OCI-LY7 (cell line): Measurements from ENCODE around the gene DPH1. TPM values are rescaled to one million over a fixed set of nuclear protein-coding genes. Genes with fewer than 3 reads are reported as not detected.

Experiments used
- BruUV-seq: library from RNA; stranded (reverse); fragments of 400-500 nt; replicated peaks from 2 replicates; lab custom pipeline; 2021; lab: Mats Ljungman, UMichigan
- CTCF ChIA-PET: fragments of 300-600 bp; sonication (Branson Sonifier 250); formaldehyde crosslinking; loops from one replicate; lab custom pipeline; 2022; ENCODE audit warnings: antibody characterized with exemption; ENCODE audit not compliant: unreplicated experiment; lab: Charles Lee
- POLR2A ChIA-PET: fragments of 300-600 bp; sonication (Branson Sonifier 250); formaldehyde crosslinking; loops from one replicate; lab custom pipeline; 2022; ENCODE audit warnings: antibody characterized with exemption; lab: Charles Lee
- DNase-seq: peaks from one replicate; pipeline ENCODE4 v3.0.0-alpha.2; 2015; ENCODE audit warnings: low spot score
- H2AFZ ChIP-seq: fragments of 200-600 bp; sonication (generic), shearing (Covaris generic); 2 replicates; pipeline ENCODE4 v1.6.1; 2014; ENCODE audit warnings: mild to moderate bottlenecking, antibody characterized with exemption, low read length, moderate library complexity
- H3K27ac ChIP-seq: fragments of 200-600 bp; sonication (generic); 2 replicates; pipeline ENCODE4 v1.5.1; 2014; ENCODE audit warnings: mixed run types, low read depth, mild to moderate bottlenecking, moderate library complexity, low read length, inconsistent platforms; ENCODE audit not compliant: poor library complexity, severe bottlenecking
- H3K36me3 ChIP-seq: fragments of 200-600 bp; sonication (generic); 2 replicates; pipeline ENCODE4 v1.6.1; 2014; ENCODE audit warnings: mild to moderate bottlenecking, antibody characterized with exemption, low read length, moderate library complexity, mixed read lengths; ENCODE audit not compliant: insufficient read depth
- H3K4me1 ChIP-seq: fragments of 200-600 bp; sonication (generic); 2 replicates; pipeline ENCODE4 v1.5.1; 2014; ENCODE audit warnings: mild to moderate bottlenecking, low read length; ENCODE audit not compliant: insufficient read depth, poor library complexity, severe bottlenecking
- H3K4me2 ChIP-seq: fragments of 200-600 bp; sonication (generic); 2 replicates; pipeline ENCODE4 v1.6.1; 2014; ENCODE audit warnings: mild to moderate bottlenecking, low read length
- H3K4me3 ChIP-seq: fragments of 200-600 bp; sonication (generic); 2 replicates; pipeline ENCODE4 v1.5.1; 2014; ENCODE audit warnings: mild to moderate bottlenecking, low read depth, low read length; ENCODE audit not compliant: poor library complexity, severe bottlenecking
- H3K79me2 ChIP-seq: fragments of 200-600 bp; sonication (generic); 2 replicates; pipeline ENCODE4 v1.6.1; 2016; ENCODE audit warnings: low read depth, mild to moderate bottlenecking, low read length, moderate library complexity, mixed read lengths; ENCODE audit not compliant: insufficient read depth
- H3K9me2 ChIP-seq: fragments of 200-600 bp; sonication (generic); 2 replicates; pipeline ENCODE4 v1.6.1; 2016; ENCODE audit warnings: mild to moderate bottlenecking, low read length, mixed read lengths; ENCODE audit not compliant: insufficient read depth
- H3K9me3 ChIP-seq: fragments of 200-600 bp; sonication (generic); 2 replicates; pipeline ENCODE4 v1.6.1; 2014; ENCODE audit warnings: mild to moderate bottlenecking, mixed run types, low read length, mixed read lengths
- H4K20me1 ChIP-seq: fragments of 200-600 bp; sonication (generic); 2 replicates; pipeline ENCODE4 v1.6.1; 2014; ENCODE audit warnings: mild to moderate bottlenecking, antibody characterized with exemption, low read length, moderate library complexity, mixed read lengths; ENCODE audit not compliant: insufficient read depth
- CTCF ChIP-seq: fragments of 200-600 bp; sonication (generic); conservative IDR thresholded peaks from 2 replicates; pipeline ENCODE4 v1.5.1; 2014; ENCODE audit warnings: mild to moderate bottlenecking, antibody characterized with exemption, low read length, moderate library complexity, mixed read lengths
- EZH2phosphoT487 ChIP-seq: fragments of 200-600 bp; sonication (generic); IDR thresholded peaks from 2 replicates; pipeline ENCODE4 v1.6.1; 2018; ENCODE audit warnings: low read depth, borderline replicate concordance, mild to moderate bottlenecking, mixed run types, antibody characterized with exemption, low read length, moderate library complexity, mixed read lengths
- intact Hi-C: fragments of 100-400 bp; cut with micrococcal nuclease; formaldehyde crosslinking; loops from one replicate; pipeline ENCODE4 v1.10.0; 2022; ENCODE audit not compliant: unreplicated experiment
- total RNA-seq, 2 experiments: library from RNA; depleted of rRNA in 1 of 2; stranded (reverse); fragments of >200 nt in 1 of 2; shearing (Covaris generic) in 1 of 2; gene quantifications; 2 replicates each; pipeline ENCODE4 v1.2.3, GENCODE V29; 2014 to 2022

Gene DPH1
- total RNA-seq, 2 experiments from 2014 or later: 26.5 to 35.1 TPM

DNA sequence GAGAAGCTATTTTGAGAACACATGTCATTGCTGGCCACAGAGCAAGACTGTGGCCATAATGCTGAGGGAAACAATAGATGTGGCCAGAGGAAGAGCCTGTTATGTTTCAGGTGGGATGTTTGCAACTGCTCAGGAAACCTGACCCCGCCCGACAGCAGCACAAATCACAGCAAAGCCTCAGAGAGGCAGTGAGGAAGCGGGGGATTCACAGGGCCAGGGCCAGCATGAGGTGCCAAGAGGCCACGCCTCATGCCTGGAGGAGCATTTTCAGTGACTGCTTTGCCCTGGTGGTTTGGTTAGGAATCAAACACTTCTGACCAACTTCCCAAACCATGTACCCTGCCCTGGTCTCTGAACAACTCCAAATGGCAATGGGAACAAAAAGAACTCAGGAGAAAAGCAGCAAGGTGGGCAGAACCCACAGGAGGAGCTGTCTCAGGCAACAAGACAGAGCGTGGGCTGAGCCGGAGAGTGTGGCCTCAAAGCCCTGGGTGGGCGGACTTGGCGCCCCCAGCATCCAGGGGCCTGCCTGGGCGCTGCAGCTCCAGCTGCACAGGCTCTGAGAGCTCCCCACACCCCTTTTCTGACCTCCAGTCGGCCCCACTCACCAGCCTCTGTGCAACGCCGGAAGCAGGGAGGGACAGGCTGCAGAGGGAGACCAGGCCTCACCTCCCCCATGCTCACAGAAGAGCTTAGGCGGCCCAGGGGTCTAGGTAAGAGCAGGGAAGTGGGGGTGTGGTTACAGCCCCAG, 45.6 kb downstream of the DPH1 start:
- intact Hi-C loops: no loop called here
- no peaks in the 10 kb centered on the region for H4K20me1 ChIP-seq
- no peaks in the 10 kb centered on the region; the same call in 1 of the 2 replicates for H3K36me3 ChIP-seq
- POLR2A ChIA-PET: no interaction called here
- H3K9me3 ChIP-seq: no peaks in the 10 kb centered on the region
- no peak for DNase-seq
- no peak overlapping the region for H3K4me3 ChIP-seq
- BruUV-seq: no TSS peak
- H3K27ac ChIP-seq: no peak overlapping the region
- no peaks in the 10 kb centered on the region for H3K79me2 ChIP-seq
- CTCF ChIA-PET: no interaction called here
- H3K4me1 ChIP-seq: no peaks in the 10 kb centered on the region
- TF ChIP-seq CTCF: no peak
- no peak for TF ChIP-seq EZH2phosphoT487
- no peak overlapping the region for H3K4me2 ChIP-seq
- no peaks in the 10 kb centered on the region for H3K9me2 ChIP-seq
- H2AFZ ChIP-seq: no peak overlapping the region

DNA sequence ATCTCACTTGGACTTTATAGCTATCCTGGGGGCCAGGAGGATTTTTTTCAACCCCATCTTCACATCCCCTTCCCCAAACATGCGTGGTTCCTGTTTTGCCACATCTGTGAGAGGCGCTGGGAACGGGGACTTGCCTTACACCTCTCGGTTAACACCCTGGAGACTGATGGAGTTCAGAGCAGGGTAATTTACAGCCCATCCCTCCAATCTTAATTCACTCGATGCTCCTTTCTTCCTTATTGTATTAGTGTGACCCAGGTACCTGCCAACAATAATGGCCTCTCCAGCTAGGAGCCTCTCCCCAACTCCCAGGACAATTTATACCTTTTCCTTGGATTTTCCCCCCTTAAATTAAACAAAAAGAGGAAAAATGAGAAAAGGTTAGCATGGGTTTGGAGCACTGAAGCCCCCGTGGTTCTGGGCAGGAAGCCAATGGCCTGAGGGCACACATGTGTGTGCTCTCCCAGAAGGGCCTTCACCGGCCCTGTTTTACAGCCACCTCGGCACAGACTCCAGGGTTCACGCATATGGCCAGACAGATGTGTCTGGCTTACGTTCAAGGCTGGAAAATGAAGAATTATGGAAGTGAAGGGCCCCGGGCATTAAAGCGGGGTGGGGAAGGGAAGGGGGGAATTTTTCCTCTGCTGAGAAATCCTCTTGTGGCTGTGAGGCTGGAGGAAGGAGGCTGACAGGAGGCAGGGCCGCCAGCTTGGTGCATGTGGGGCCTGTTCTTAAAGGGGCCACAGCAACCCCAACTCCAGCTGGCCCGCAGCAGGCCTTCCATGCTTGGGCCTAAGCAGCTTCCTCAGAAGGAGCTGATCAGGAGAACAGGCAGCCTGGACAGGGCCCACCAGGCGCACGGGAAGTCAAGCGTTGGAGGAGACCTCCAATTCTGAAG, 46.4 kb downstream of the DPH1 start:
- intact Hi-C loops: no loop called here
- TF ChIP-seq CTCF: no peak
- TF ChIP-seq EZH2phosphoT487: no peak
- Histone ChIP-seq H2AFZ (no peak overlapping the region), H3K9me3 (no peaks in the 10 kb centered on the region), H3K79me2 (no peaks in the 10 kb centered on the region), H4K20me1 (no peaks in the 10 kb centered on the region), H3K4me1 (no peaks in the 10 kb centered on the region), H3K9me2 (no peaks in the 10 kb centered on the region), H3K4me3 (no peak overlapping the region), H3K36me3 (peaks cover 6% of the 10 kb centered on the region; the same call in 1 of the 2 replicates), H3K27ac (no peak overlapping the region), H3K4me2 (no peak overlapping the region)
- no peak for DNase-seq
- POLR2A ChIA-PET: interaction anchor here (0.9 kb wide), 1 partner anchor 12 kb away, joined by 3 read pairs; no protein-coding TSS in a partner anchor
- CTCF ChIA-PET: no interaction called here
- BruUV-seq: no TSS peak
